RWPE1 (cell line): ENCODE measurements around the gene SCAND1.

Experiments
- CTCF ChIA-PET: fragments of 350-600 bp; sonication (Branson Sonifier 250); formaldehyde crosslinking; extraction: SDS; loops from one replicate; lab custom pipeline; 2021; lab: Yijun Ruan, JAX
- POLR2A ChIA-PET: fragments of 400-600 bp; formaldehyde crosslinking; extraction: SDS; loops from one replicate; lab custom pipeline; 2020; ENCODE audit warnings: antibody characterized with exemption; ENCODE audit not compliant: low non-redundant PET; lab: Yijun Ruan, JAX
- DNase-seq: peaks from one replicate; pipeline ENCODE4 v3.0.0; 2012; ENCODE audit warnings: low spot score
- H3K27ac ChIP-seq: fragments of 450-650 bp; 2 replicates; pipeline ENCODE4 v1.5.1; 2017
- TF ChIP-seq, protein P1 (sequence below): fragments of 450-650 bp; conservative IDR thresholded peaks from 2 replicates; pipeline ENCODE4 v1.5.1; 2017; ENCODE audit warnings: low read depth, mild to moderate bottlenecking

SCAND1 gene

DNA sequence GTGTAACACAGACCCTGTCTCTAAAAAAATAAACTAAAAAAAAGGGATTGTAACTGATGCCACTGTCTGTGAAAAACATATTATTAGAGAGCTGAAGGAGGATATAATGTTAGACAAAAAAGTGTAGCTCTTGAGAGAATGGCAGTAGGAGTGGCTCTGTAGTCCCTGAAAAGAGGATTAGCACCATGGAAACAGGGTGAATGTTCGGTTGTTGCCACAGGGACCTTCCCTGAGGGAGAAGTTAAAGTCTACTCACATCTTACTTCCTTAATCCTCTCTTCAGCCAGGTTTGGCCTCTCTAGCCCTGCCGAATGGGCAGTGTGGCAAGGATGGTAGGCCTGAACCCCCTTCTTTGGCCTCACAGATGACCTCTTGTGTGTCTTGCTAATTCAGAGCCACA, 12.1 kb downstream of the SCAND1 start:
- no peak overlapping the region; the same call in 1 of the 2 replicates for H3K27ac ChIP-seq
- ChIA-PET POLR2A (interaction anchor here (0.6 to 1.3 kb wide), 2 partner anchors 123 to 200 kb away, joined by 3 read pairs; partner anchors contain the start of gene RBM39), CTCF (interaction anchor here (0.7 to 1.2 kb wide), 4 partner anchors 10 to 257 kb away, joined by 3 to 7 read pairs (median 4); partner anchors contain the start of gene SCAND1)
- TF ChIP-seq, protein P1, sequence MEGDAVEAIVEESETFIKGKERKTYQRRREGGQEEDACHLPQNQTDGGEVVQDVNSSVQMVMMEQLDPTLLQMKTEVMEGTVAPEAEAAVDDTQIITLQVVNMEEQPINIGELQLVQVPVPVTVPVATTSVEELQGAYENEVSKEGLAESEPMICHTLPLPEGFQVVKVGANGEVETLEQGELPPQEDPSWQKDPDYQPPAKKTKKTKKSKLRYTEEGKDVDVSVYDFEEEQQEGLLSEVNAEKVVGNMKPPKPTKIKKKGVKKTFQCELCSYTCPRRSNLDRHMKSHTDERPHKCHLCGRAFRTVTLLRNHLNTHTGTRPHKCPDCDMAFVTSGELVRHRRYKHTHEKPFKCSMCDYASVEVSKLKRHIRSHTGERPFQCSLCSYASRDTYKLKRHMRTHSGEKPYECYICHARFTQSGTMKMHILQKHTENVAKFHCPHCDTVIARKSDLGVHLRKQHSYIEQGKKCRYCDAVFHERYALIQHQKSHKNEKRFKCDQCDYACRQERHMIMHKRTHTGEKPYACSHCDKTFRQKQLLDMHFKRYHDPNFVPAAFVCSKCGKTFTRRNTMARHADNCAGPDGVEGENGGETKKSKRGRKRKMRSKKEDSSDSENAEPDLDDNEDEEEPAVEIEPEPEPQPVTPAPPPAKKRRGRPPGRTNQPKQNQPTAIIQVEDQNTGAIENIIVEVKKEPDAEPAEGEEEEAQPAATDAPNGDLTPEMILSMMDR, result no peak
- no peak for DNase-seq

DNA sequence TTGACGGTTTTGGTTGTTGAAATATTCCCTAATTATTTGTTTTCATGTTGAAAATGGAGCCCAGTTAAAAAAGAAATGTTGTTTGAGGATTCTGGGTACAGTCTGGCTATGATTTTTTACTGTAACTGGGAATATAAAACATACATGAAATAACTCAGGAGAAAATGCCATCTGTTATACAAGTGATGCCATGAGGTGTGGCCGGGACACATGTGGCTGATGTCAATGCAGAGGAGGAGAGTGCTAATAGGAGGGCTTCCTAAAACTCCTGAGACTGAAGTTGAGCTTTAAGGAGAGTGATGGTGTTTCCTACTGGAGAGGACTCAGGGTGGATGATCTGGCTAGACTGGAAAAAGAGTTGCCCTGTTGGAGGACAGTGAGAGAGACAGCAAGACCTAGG, 12.7 kb downstream of the SCAND1 start:
- H3K27ac ChIP-seq, result no peak overlapping the region; the same call in 1 of the 2 replicates
- TF ChIP-seq, protein P1, result no peak
- DNase-seq, result no peak
- ChIA-PET POLR2A (no interaction called here), CTCF (interaction anchor here (1.0 kb wide), 1 partner anchor 10 kb away, joined by 3 read pairs; no protein-coding TSS in a partner anchor)

DNA sequence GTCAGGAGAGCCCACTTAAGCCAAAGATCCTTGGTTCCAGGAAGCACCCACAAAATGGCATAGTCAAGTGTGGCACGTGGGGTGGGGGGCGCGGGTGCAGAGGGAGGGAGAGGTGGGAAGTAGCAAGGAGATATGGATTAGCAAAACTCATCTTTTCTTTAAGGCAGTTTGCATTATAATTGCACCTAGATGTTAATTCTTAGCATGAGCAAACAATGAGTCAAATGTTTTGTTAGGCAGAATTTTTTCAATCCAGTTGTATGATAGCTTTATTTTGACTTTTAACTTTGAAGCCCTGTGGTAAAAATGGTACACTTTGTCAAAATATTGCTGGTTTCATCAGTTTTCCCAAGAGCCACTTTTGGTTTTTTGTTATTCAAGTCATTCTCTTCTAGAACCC, 15.0 kb downstream of the SCAND1 start:
- DNase-seq, result no peak
- TF ChIP-seq, protein P1, result no peak
- CTCF ChIA-PET, result interaction anchor here (0.6 to 1.2 kb wide), 2 partner anchors 51 to 485 kb away, joined by 3 read pairs; no protein-coding TSS in a partner anchor
- POLR2A ChIA-PET, result interaction anchor here (1.2 kb wide), 1 partner anchor 16 kb away, joined by 3 read pairs; no protein-coding TSS in a partner anchor
- no peak overlapping the region for H3K27ac ChIP-seq

DNA sequence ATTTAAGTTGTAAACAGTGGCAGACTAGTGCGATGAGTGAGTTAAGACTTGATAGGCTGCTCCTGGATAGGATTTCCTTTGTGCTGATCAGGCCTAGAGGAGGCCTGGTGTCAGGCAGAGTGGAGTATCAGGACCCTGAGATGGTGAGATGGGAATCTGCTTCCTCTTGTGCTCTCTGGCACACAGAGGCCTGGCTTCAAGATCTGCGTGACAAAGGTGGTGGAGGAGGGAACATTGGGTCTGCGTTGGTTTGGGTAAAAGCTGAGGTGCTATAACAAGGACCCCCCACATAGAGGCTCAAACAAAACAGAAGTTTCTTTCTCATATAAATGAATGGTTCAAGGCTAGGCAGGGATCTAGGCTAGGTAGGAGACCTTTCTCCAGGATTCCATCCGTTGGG, 20.3 kb downstream of the SCAND1 start:
- ChIA-PET CTCF (interaction anchor here (0.6 to 1.4 kb wide), 4 partner anchors 13 to 232 kb away, joined by 3 read pairs; no protein-coding TSS in a partner anchor), POLR2A (no interaction called here)
- TF ChIP-seq, protein P1, result no peak
- H3K27ac ChIP-seq, result no peak overlapping the region
- no peak for DNase-seq

DNA sequence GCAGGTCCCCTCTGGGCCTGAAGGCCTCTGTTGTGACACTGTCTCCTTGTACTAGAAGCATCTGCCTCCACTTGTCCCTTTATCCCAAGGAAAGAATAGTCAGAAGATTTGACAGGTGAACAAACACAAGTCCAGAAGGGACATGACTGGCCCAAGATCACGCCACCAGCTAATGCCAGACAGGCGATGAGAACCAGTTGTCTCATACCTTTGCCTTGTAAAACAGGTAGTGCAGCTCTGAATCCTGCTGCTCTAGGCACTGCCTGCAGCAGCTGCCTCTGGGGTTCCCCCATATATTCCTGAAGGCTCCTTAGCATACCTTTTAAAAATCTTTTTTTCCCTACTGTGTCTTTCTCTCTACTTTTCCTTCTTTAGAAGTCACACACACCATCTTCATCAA, 25.0 kb downstream of the SCAND1 start:
- H3K27ac ChIP-seq, result no peak overlapping the region
- ChIA-PET CTCF (interaction anchor here (1.5 kb wide), 1 partner anchor 26 kb away, joined by 3 read pairs; no protein-coding TSS in a partner anchor), POLR2A (no interaction called here)
- TF ChIP-seq, protein P1, result no peak
- DNase-seq, result no peak

DNA sequence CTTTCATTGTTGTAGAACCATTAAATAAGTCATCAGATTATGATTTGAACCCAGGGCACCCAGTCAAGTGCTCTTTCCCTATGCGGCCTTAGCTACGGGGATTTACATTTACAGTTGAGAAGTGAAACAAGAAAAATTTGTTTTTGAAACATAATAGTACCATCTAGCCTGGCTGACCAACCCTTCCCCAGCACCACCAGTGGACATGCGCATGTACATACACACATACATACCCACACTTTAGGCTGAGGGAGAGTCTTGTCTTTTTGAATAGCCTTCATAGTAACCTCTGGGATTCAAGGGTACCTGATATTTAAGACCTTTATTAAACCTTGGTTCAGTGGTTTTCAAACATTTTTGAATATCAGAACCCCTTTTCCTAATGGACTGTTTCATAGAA, 33.8 kb downstream of the SCAND1 start:
- POLR2A ChIA-PET, result no interaction called here
- H3K27ac ChIP-seq, result no peak overlapping the region
- CTCF ChIA-PET, result interaction anchor here (0.6 kb wide), 2 partner anchors 77 to 573 kb away, joined by 3 to 6 read pairs; no protein-coding TSS in a partner anchor
- no peak for DNase-seq
- TF ChIP-seq, protein P1, result no peak
